DND-41 (cell line): ENCODE data around the gene EMILIN1.

Experiments used
- ATAC-seq: fragments of 200-7000 bp; cut with Tn5 transposase; 3 replicates; pipeline ENCODE4 v1.9.1; 2021; ENCODE audit warnings: low read depth; ENCODE audit not compliant: insufficient read depth
- DNase-seq: peaks from one replicate; pipeline ENCODE4 v3.0.0-alpha.2; 2020
- H2AFZ ChIP-seq: 2 replicates; pipeline ENCODE4 v1.6.0; 2012; ENCODE audit warnings: low read depth, low read length
- H3K27ac ChIP-seq: 2 replicates; pipeline ENCODE4 v1.5.1; 2012; ENCODE audit warnings: low read length, inconsistent platforms
- H3K27me3 ChIP-seq: fragments of 200-600 bp; sonication (generic); 2 replicates; pipeline ENCODE4 v1.6.0; 2012; ENCODE audit warnings: low read length, mild to moderate bottlenecking, inconsistent platforms; ENCODE audit not compliant: insufficient read depth, poor library complexity
- H3K36me3 ChIP-seq: 2 replicates; pipeline ENCODE4 v1.5.1; 2012; ENCODE audit warnings: low read length, inconsistent platforms; ENCODE audit not compliant: insufficient read depth
- H3K4me1 ChIP-seq: 2 replicates; pipeline ENCODE4 v1.5.1; 2012; ENCODE audit warnings: mild to moderate bottlenecking, low read length; ENCODE audit not compliant: insufficient read depth
- H3K4me2 ChIP-seq: 2 replicates; pipeline ENCODE4 v1.6.0; 2012; ENCODE audit warnings: mild to moderate bottlenecking, moderate library complexity, low read length, inconsistent platforms; ENCODE audit not compliant: insufficient read depth
- H3K4me3 ChIP-seq, 2 experiments: fragments of 200-600 bp in 1 of 2; shearing (Covaris generic) in 1 of 2; 2 replicates each; pipeline ENCODE4 v1.5.1; 2012 to 2016; ENCODE audit warnings: inconsistent platforms in 2 of 2, low read length in 2 of 2, mild to moderate bottlenecking in 2 of 2, low read depth in 1 of 2, moderate library complexity in 1 of 2
- H3K79me2 ChIP-seq: 2 replicates; pipeline ENCODE4 v1.6.0; 2012; ENCODE audit warnings: low read length, inconsistent platforms; ENCODE audit not compliant: insufficient read depth
- H3K9ac ChIP-seq: 2 replicates; pipeline ENCODE4 v1.6.0; 2012; ENCODE audit warnings: low read depth, mild to moderate bottlenecking, inconsistent platforms, low read length, moderate library complexity
- H3K9me3 ChIP-seq: 2 replicates; pipeline ENCODE4 v1.5.1; 2012; ENCODE audit warnings: low read length, moderate library complexity, mild to moderate bottlenecking, inconsistent platforms; ENCODE audit not compliant: insufficient read depth, severe bottlenecking
- H4K20me1 ChIP-seq: 2 replicates; pipeline ENCODE4 v1.6.0; 2012; ENCODE audit warnings: low read length; ENCODE audit not compliant: insufficient read depth
- CTCF ChIP-seq: IDR thresholded peaks from 2 replicates; pipeline ENCODE4 v1.5.1; 2012; ENCODE audit warnings: borderline replicate concordance, low read length, moderate library complexity, mild to moderate bottlenecking; ENCODE audit not compliant: poor library complexity, severe bottlenecking; ENCODE audit errors: extremely low read depth
- EZH2 ChIP-seq: IDR thresholded peaks from 3 replicates; pipeline ENCODE4 v1.6.1; 2012; ENCODE audit warnings: borderline replicate concordance, low read depth, mild to moderate bottlenecking, moderate library complexity, low read length, inconsistent platforms; ENCODE audit not compliant: severe bottlenecking

The EMILIN1 gene

GRCh38 chr2:27096748-27097297 is 18.4 kb downstream of the EMILIN1 start:
- Histone ChIP-seq H3K4me3 (no peak overlapping the region), H4K20me1 (0 out of 2 replicates have a peak, but pooled peaks cover 3% of the 10 kb centered on the region), H3K27ac (no peak overlapping the region), H3K4me1 (no peaks in the 10 kb centered on the region), H3K9me3 (no peaks in the 10 kb centered on the region), H2AFZ (no peak overlapping the region), H3K27me3 (no peaks in the 10 kb centered on the region), H3K79me2 (no peaks in the 10 kb centered on the region), H3K9ac (no peak overlapping the region), H3K36me3 (0 out of 2 replicates have a peak, but pooled peaks cover 4% of the 10 kb centered on the region), H3K4me2 (no peak overlapping the region)
- DNase-seq (no peak), ATAC-seq (no peak)
- TF ChIP-seq CTCF, result no peak

- Histone ChIP-seq H3K4me3 (no peak overlapping the region), H4K20me1 (0 out of 2 replicates have a peak, but pooled peaks cover 3% of the 10 kb centered on the region), H3K79me2 (no peaks in the 10 kb centered on the region), H3K4me1 (no peaks in the 10 kb centered on the region), H3K4me2 (no peak overlapping the region), H3K9me3 (no peaks in the 10 kb centered on the region), H3K27ac (no peak overlapping the region), H2AFZ (no peak overlapping the region), H3K27me3 (no peaks in the 10 kb centered on the region), H3K9ac (no peak overlapping the region), H3K36me3 (0 out of 2 replicates have a peak, but pooled peaks cover 4% of the 10 kb centered on the region)
- ATAC-seq, result no peak
- DNase-seq, result no peak
- TF ChIP-seq CTCF (no peak), EZH2 (no peak)
These were observed 18.9 kb downstream of the EMILIN1 start for GRCh38 chr2:27097341-27097740.

GRCh38 chr2:27099334-27099955 is 21.0 kb downstream of the EMILIN1 start:
- Histone ChIP-seq H3K9me3 (no peaks in the 10 kb centered on the region), H3K36me3 (0 out of 2 replicates have a peak, but pooled peaks cover 4% of the 10 kb centered on the region), H3K4me2 (no peak overlapping the region), H3K4me3 (no peak overlapping the region), H3K27me3 (no peaks in the 10 kb centered on the region), H3K4me1 (no peaks in the 10 kb centered on the region), H2AFZ (no peak overlapping the region), H3K79me2 (no peaks in the 10 kb centered on the region), H3K27ac (no peak overlapping the region), H4K20me1 (0 out of 2 replicates have a peak, but pooled peaks cover 3% of the 10 kb centered on the region), H3K9ac (no peak overlapping the region)
- DNase-seq, result no peak
- TF ChIP-seq EZH2, result no peak
- no peak for TF ChIP-seq CTCF
- no peak for ATAC-seq
